CD4-positive, alpha-beta T cell treated with Interleukin-4 for 1 hour (primary cell): ENCODE data around the gene ITGA2B.
"Not testable (repeated sequence)": the region's sequence is repeated elsewhere in the genome, so short reads cannot be mapped to it uniquely, and the experiment has no call there.

Experiments
- DNase-seq, 2 donors: peaks; one replicate each; pipeline ENCODE4 v3.0.0-alpha.2; 2020 to 2022

ITGA2B gene

GRCh38 chr17:44351961-44352827 lies 37.3 kb downstream of the ITGA2B start:
- DNase-seq: no peak

- no peak for DNase-seq
Measured at GRCh38 chr17:44351464-44351863, 38.0 kb downstream of the ITGA2B start.

- DNase-seq: peak; percentile 77 to 78
Measured at GRCh38 chr17:44350733-44351226, 38.7 kb downstream of the ITGA2B start.

- DNase-seq: no peak
Measured at GRCh38 chr17:44349553-44350070, 39.8 kb downstream of the ITGA2B start.

- no peak for DNase-seq
Measured at GRCh38 chr17:44348988-44349364, 40.5 kb downstream of the ITGA2B start.

- peak; percentile 19 to 76 for DNase-seq
Measured at GRCh38 chr17:44348234-44348987, 41.0 kb downstream of the ITGA2B start.

- DNase-seq: not testable (repeated sequence)
Measured at GRCh38 chr17:44347206-44348055, 42.0 kb downstream of the ITGA2B start.

GRCh38 chr17:44346064-44346844 lies 43.2 kb downstream of the ITGA2B start:
- no peak for DNase-seq

GRCh38 chr17:44345454-44346026 lies 43.9 kb downstream of the ITGA2B start:
- peak; percentile 59 to 61 for DNase-seq

- peak; percentile 89 to 90 for DNase-seq
Measured at GRCh38 chr17:44344939-44345453, 44.5 kb downstream of the ITGA2B start, which contains the start of gene GRN. Gene GRN (plus strand): TSS chr17:44345302. CDS start chr17:44349165, 3,863 bp downstream.

GRCh38 chr17:44343510-44344209 lies 45.8 kb downstream of the ITGA2B start:
- DNase-seq: no peak

GRCh38 chr17:44340553-44340952 lies 48.9 kb downstream of the ITGA2B start:
- DNase-seq: not testable (repeated sequence)

- peak in 1 of 2 donors; percentile 43 for DNase-seq
Measured at GRCh38 chr17:44338702-44339101, 50.7 kb downstream of the ITGA2B start.

- no peak for DNase-seq
Measured at GRCh38 chr17:44335968-44336367, 53.5 kb downstream of the ITGA2B start.

- no peak for DNase-seq
Measured at GRCh38 chr17:44335564-44335963, 53.9 kb downstream of the ITGA2B start.

- DNase-seq: no peak
Measured at GRCh38 chr17:44334727-44335126, 54.7 kb downstream of the ITGA2B start.

GRCh38 chr17:44334315-44334714 lies 55.1 kb downstream of the ITGA2B start:
- DNase-seq: no peak

GRCh38 chr17:44333371-44333770 lies 56.1 kb downstream of the ITGA2B start:
- peak in 1 of 2 donors; percentile 38 for DNase-seq

GRCh38 chr17:44331249-44331760 lies 58.1 kb downstream of the ITGA2B start:
- DNase-seq: peak; percentile 79 to 87

GRCh38 chr17:44330263-44330662 lies 59.2 kb downstream of the ITGA2B start:
- DNase-seq: not testable (repeated sequence)
